SJCRH30 (cell line): ENCODE results near the gene DDB1. TPM values are rescaled to one million over a fixed set of nuclear protein-coding genes. Genes with fewer than 3 reads are reported as not detected.

Experiments used
- DNase-seq, 2 experiments: peaks; one replicate each; pipeline ENCODE4 v3.0.0-alpha.2; 2015 to 2020
- H3K27ac ChIP-seq: fragments of 250-450 bp; sonication (Bioruptor Pico); 2 replicates; pipeline ENCODE4 v1.5.1; 2020; ENCODE audit warnings: mild to moderate bottlenecking, moderate library complexity
- H3K27me3 ChIP-seq: fragments of 250-450 bp; sonication (Bioruptor Pico); 2 replicates; pipeline ENCODE4 v1.5.1; 2020; ENCODE audit warnings: mild to moderate bottlenecking, moderate library complexity
- H3K36me3 ChIP-seq: fragments of 250-450 bp; sonication (Bioruptor Pico); 2 replicates; pipeline ENCODE4 v1.5.1; 2020; ENCODE audit warnings: mild to moderate bottlenecking, moderate library complexity
- H3K4me1 ChIP-seq: fragments of 250-450 bp; sonication (Bioruptor Pico); 2 replicates; pipeline ENCODE4 v1.5.1; 2020; ENCODE audit warnings: mild to moderate bottlenecking, moderate library complexity
- H3K4me3 ChIP-seq: fragments of 250-450 bp; sonication (Bioruptor Pico); 2 replicates; pipeline ENCODE4 v1.5.1; 2020; ENCODE audit warnings: mild to moderate bottlenecking, moderate library complexity
- H3K9me3 ChIP-seq: fragments of 250-450 bp; sonication (Bioruptor Pico); replicated peaks from 2 replicates; pipeline ENCODE4 v1.5.1; 2020; ENCODE audit warnings: mild to moderate bottlenecking, moderate library complexity
- total RNA-seq: library from RNA; depleted of rRNA; stranded (reverse); fragments of >200 nt; shearing (Covaris generic); gene quantifications from 2 replicates; pipeline ENCODE4 v1.2.3, GENCODE V29; 2014

The DDB1 gene
- total RNA-seq, 1 experiment from 2014 or later, result 209 TPM

- H3K27ac ChIP-seq, result no peak overlapping the region
- peaks cover 5% of the 10 kb centered on the region; the same call in 1 of the 2 replicates for H3K4me1 ChIP-seq
- H3K27me3 ChIP-seq, result no peaks in the 10 kb centered on the region
- no peak for DNase-seq
- no peak overlapping the region for H3K4me3 ChIP-seq
- H3K9me3 ChIP-seq, result no peaks in the 10 kb centered on the region
- H3K36me3 ChIP-seq, result 0 out of 2 replicates have a peak, but pooled peaks cover 6% of the 10 kb centered on the region
Measured at GRCh38 chr11:61334434-61335354, 1.8 kb upstream of the DDB1 start.

GRCh38 chr11:61333550-61334433, 887 bp upstream of the DDB1 start:
- no peaks in the 10 kb centered on the region for H3K27me3 ChIP-seq
- no peak for DNase-seq
- H3K27ac ChIP-seq, result peak overlapping the region; percentile 75
- peaks cover 5% of the 10 kb centered on the region; the same call in 1 of the 2 replicates for H3K4me1 ChIP-seq
- H3K4me3 ChIP-seq, result peak overlapping the region; percentile 94
- peaks cover 15% of the 10 kb centered on the region for H3K36me3 ChIP-seq
- H3K9me3 ChIP-seq, result no peaks in the 10 kb centered on the region

GRCh38 chr11:61332281-61332796, 566 bp downstream of the DDB1 start:
- peaks cover 5% of the 10 kb centered on the region; the same call in 1 of the 2 replicates for H3K4me1 ChIP-seq
- peak in 1 of 2 experiments; percentile 27 for DNase-seq
- peak overlapping the region; percentile 75 for H3K27ac ChIP-seq
- H3K9me3 ChIP-seq, result no peaks in the 10 kb centered on the region
- no peaks in the 10 kb centered on the region for H3K27me3 ChIP-seq
- peaks cover 29% of the 10 kb centered on the region for H3K36me3 ChIP-seq
- H3K4me3 ChIP-seq, result peak overlapping the region; percentile 94

- Histone ChIP-seq H3K36me3 (peaks cover 33% of the 10 kb centered on the region), H3K4me1 (peaks cover 5% of the 10 kb centered on the region; the same call in 1 of the 2 replicates), H3K27me3 (no peaks in the 10 kb centered on the region), H3K27ac (no peak overlapping the region), H3K9me3 (no peaks in the 10 kb centered on the region), H3K4me3 (peak overlapping the region; percentile 94)
- no peak for DNase-seq
Measured at GRCh38 chr11:61331651-61332050, 1.3 kb downstream of the DDB1 start.

- Histone ChIP-seq H3K36me3 (peaks cover 45% of the 10 kb centered on the region), H3K4me1 (peaks cover 5% of the 10 kb centered on the region; the same call in 1 of the 2 replicates), H3K9me3 (no peaks in the 10 kb centered on the region), H3K27me3 (no peaks in the 10 kb centered on the region), H3K4me3 (no peak overlapping the region), H3K27ac (no peak overlapping the region)
- DNase-seq, result no peak
Measured at GRCh38 chr11:61329871-61330270, 3.0 kb downstream of the DDB1 start.

- H3K4me1 ChIP-seq, result peaks cover 5% of the 10 kb centered on the region; the same call in 1 of the 2 replicates
- peaks cover 60% of the 10 kb centered on the region for H3K36me3 ChIP-seq
- H3K27ac ChIP-seq, result no peak overlapping the region
- DNase-seq, result no peak
- no peaks in the 10 kb centered on the region for H3K27me3 ChIP-seq
- no peaks in the 10 kb centered on the region for H3K9me3 ChIP-seq
- H3K4me3 ChIP-seq, result no peak overlapping the region
Measured at GRCh38 chr11:61328351-61328750, 4.6 kb downstream of the DDB1 start.

GRCh38 chr11:61327669-61328071, 5.2 kb downstream of the DDB1 start:
- Histone ChIP-seq H3K36me3 (peaks cover 65% of the 10 kb centered on the region), H3K9me3 (no peaks in the 10 kb centered on the region), H3K4me1 (peaks cover 5% of the 10 kb centered on the region; the same call in 1 of the 2 replicates), H3K27me3 (no peaks in the 10 kb centered on the region), H3K4me3 (no peak overlapping the region), H3K27ac (no peak overlapping the region)
- no peak for DNase-seq

- H3K27me3 ChIP-seq, result no peaks in the 10 kb centered on the region
- DNase-seq, result no peak
- no peaks in the 10 kb centered on the region for H3K9me3 ChIP-seq
- H3K27ac ChIP-seq, result no peak overlapping the region
- H3K4me1 ChIP-seq, result no peaks in the 10 kb centered on the region
- H3K4me3 ChIP-seq, result no peak overlapping the region
- H3K36me3 ChIP-seq, result peaks cover 83% of the 10 kb centered on the region
Measured at GRCh38 chr11:61325649-61326414, 7.1 kb downstream of the DDB1 start.

- peaks cover 64% of the 10 kb centered on the region for H3K36me3 ChIP-seq
- no peak overlapping the region for H3K27ac ChIP-seq
- H3K4me3 ChIP-seq, result no peak overlapping the region
- H3K27me3 ChIP-seq, result no peaks in the 10 kb centered on the region
- H3K4me1 ChIP-seq, result no peaks in the 10 kb centered on the region
- no peaks in the 10 kb centered on the region for H3K9me3 ChIP-seq
- no peak for DNase-seq
Measured at GRCh38 chr11:61315260-61315659, 17.6 kb downstream of the DDB1 start.

GRCh38 chr11:61310749-61311148, 22.2 kb downstream of the DDB1 start:
- Histone ChIP-seq H3K27me3 (no peaks in the 10 kb centered on the region), H3K9me3 (no peaks in the 10 kb centered on the region), H3K36me3 (peaks cover 74% of the 10 kb centered on the region), H3K4me1 (no peaks in the 10 kb centered on the region), H3K27ac (no peak overlapping the region), H3K4me3 (no peak overlapping the region)
- no peak for DNase-seq

- H3K36me3 ChIP-seq, result peaks cover 72% of the 10 kb centered on the region
Measured at GRCh38 chr11:61309739-61310138, 23.2 kb downstream of the DDB1 start.

GRCh38 chr11:61309141-61309540, 23.8 kb downstream of the DDB1 start:
- Histone ChIP-seq H3K9me3 (no peaks in the 10 kb centered on the region), H3K27me3 (no peaks in the 10 kb centered on the region), H3K4me1 (no peaks in the 10 kb centered on the region), H3K4me3 (no peak overlapping the region), H3K27ac (no peak overlapping the region), H3K36me3 (peaks cover 69% of the 10 kb centered on the region)
- no peak for DNase-seq

More at GRCh38 chr11:61309739-61310138, 23.2 kb downstream of the DDB1 start:
- H3K4me3 ChIP-seq, result no peak overlapping the region
- no peak for DNase-seq
- no peaks in the 10 kb centered on the region for H3K9me3 ChIP-seq
- no peak overlapping the region for H3K27ac ChIP-seq
- H3K4me1 ChIP-seq, result no peaks in the 10 kb centered on the region
- H3K27me3 ChIP-seq, result no peaks in the 10 kb centered on the region

GRCh38 chr11:61307354-61307753, 25.6 kb downstream of the DDB1 start:
- H3K9me3 ChIP-seq, result no peaks in the 10 kb centered on the region
- H3K4me1 ChIP-seq, result no peaks in the 10 kb centered on the region
- H3K4me3 ChIP-seq, result no peak overlapping the region
- H3K36me3 ChIP-seq, result peaks cover 67% of the 10 kb centered on the region
- DNase-seq, result no peak
- H3K27ac ChIP-seq, result no peak overlapping the region
- no peaks in the 10 kb centered on the region for H3K27me3 ChIP-seq

- no peak overlapping the region for H3K27ac ChIP-seq
- H3K4me1 ChIP-seq, result no peaks in the 10 kb centered on the region
- peaks cover 70% of the 10 kb centered on the region for H3K36me3 ChIP-seq
- no peaks in the 10 kb centered on the region for H3K9me3 ChIP-seq
- no peak for DNase-seq
- no peak overlapping the region for H3K4me3 ChIP-seq
- no peaks in the 10 kb centered on the region for H3K27me3 ChIP-seq
Measured at GRCh38 chr11:61306221-61306620, 26.7 kb downstream of the DDB1 start.
